K562 (cell line): ENCODE results near the gene HDAC7. TPM values are rescaled to one million over a fixed set of nuclear protein-coding genes. Genes with fewer than 3 reads are reported as not detected.

Experiments used
- ATAC-seq: fragments of 200-7000 bp; cut with Tn5 transposase; 3 replicates; pipeline ENCODE4 v1.9.1; 2020; ENCODE audit warnings: moderate library complexity
- BruUV-seq: library from RNA; stranded (reverse); fragments of 400-500 nt; replicated peaks from 2 replicates; lab custom pipeline; 2021; lab: Mats Ljungman, UMichigan
- CTCF ChIA-PET: fragments of 300-600 bp; formaldehyde crosslinking; extraction: SDS; loops from one replicate; lab custom pipeline; 2021; ENCODE audit warnings: low intra/inter-chr PET ratio; lab: Yijun Ruan, JAX
- POLR2A ChIA-PET: fragments of 300-600, 350-650 bp; sonication (Branson Sonifier 250); formaldehyde crosslinking; extraction: SDS; loops from one replicate; lab custom pipeline; 2021; ENCODE audit warnings: antibody characterized with exemption, inconsistent platforms; lab: Yijun Ruan, JAX
- DNase-seq, 4 experiments: peaks; one replicate each; pipeline versions ENCODE4 v3.0.0 to v3.0.0-alpha.2; 2011 to 2018; ENCODE audit warnings: low spot score in 3 of 4, mixed read lengths in 3 of 4; ENCODE audit errors: extremely low read depth in 1 of 4
- FAIRE-seq: peaks from 2 replicates; lab custom pipeline; 2011; peaks lifted over from hg19 to GRCh38; lab: Jason Lieb, UNC
- H2AFZ ChIP-seq: 2 replicates; pipeline ENCODE4 v1.6.0; 2011; ENCODE audit warnings: low read depth, low read length, control low read depth, inconsistent platforms
- H3K27ac ChIP-seq: fragments of 200-600 bp; 3 replicates; pipeline ENCODE4 v1.8.0; 2011; ENCODE audit warnings: low read depth, mild to moderate bottlenecking, control low read depth, inconsistent platforms, low read length, moderate library complexity, mixed read lengths; ENCODE audit errors: extremely low read depth
- H3K27me3 ChIP-seq, 2 experiments: fragments of 300-600 bp in 1 of 2; 2 replicates in 1 of 2; 3 replicates in 1 of 2; pipeline versions ENCODE4 v1.6.0 to v1.8.0; 2011; ENCODE audit warnings: inconsistent platforms in 2 of 2, low read length in 2 of 2, mild to moderate bottlenecking in 1 of 2, mixed read lengths in 1 of 2, moderate library complexity in 1 of 2; ENCODE audit not compliant: control insufficient read depth in 2 of 2, insufficient read depth in 2 of 2
- H3K36me3 ChIP-seq: fragments of 300-600 bp; 3 replicates; pipeline ENCODE4 v1.8.0; 2011; ENCODE audit warnings: mild to moderate bottlenecking, low read length, inconsistent platforms; ENCODE audit not compliant: control insufficient read depth, insufficient read depth
- H3K4me1 ChIP-seq, 2 experiments: fragments of 200-600 bp in 1 of 2; replicated peaks in 1 of 2; 2 replicates in 1 of 2; 3 replicates in 1 of 2; pipeline versions ENCODE4 v1.5.1 to v1.8.0; 2011; ENCODE audit warnings: inconsistent platforms in 2 of 2, low read length in 2 of 2, mild to moderate bottlenecking in 1 of 2, mixed read lengths in 1 of 2, moderate library complexity in 1 of 2; ENCODE audit not compliant: control insufficient read depth in 2 of 2, insufficient read depth in 2 of 2
- H3K4me2 ChIP-seq: 2 replicates; pipeline ENCODE4 v1.6.1; 2011; ENCODE audit warnings: low read length, control low read depth, inconsistent platforms, mixed read lengths; ENCODE audit not compliant: insufficient read depth
- H3K4me3 ChIP-seq: fragments of 200-600 bp; sonication (generic), shearing (Covaris generic); 2 replicates; pipeline ENCODE4 v1.5.1; 2016; ENCODE audit warnings: control low read depth, inconsistent platforms
- H3K79me2 ChIP-seq: fragments of 200-600 bp; 3 replicates; pipeline ENCODE4 v1.8.0; 2011; ENCODE audit warnings: low read length, inconsistent platforms; ENCODE audit not compliant: control insufficient read depth, insufficient read depth
- H3K9ac ChIP-seq, 2 experiments: 2 replicates each; pipeline versions ENCODE4 v1.6.0 to v1.6.1; 2011; ENCODE audit warnings: low read depth in 2 of 2, low read length in 2 of 2, control low read depth in 1 of 2, inconsistent platforms in 1 of 2, mild to moderate bottlenecking in 1 of 2, mixed read lengths in 1 of 2; ENCODE audit not compliant: insufficient read depth in 1 of 2
- H3K9me1 ChIP-seq: one replicate; pipeline ENCODE4 v1.6.0; 2011; ENCODE audit warnings: inconsistent platforms, mild to moderate bottlenecking, low read length, moderate library complexity; ENCODE audit not compliant: control insufficient read depth, insufficient read depth
- H3K9me3 ChIP-seq: replicated peaks from 2 replicates; pipeline ENCODE4 v1.5.1; 2011; ENCODE audit warnings: low read depth, low read length, inconsistent platforms; ENCODE audit not compliant: control insufficient read depth, insufficient read depth
- H4K20me1 ChIP-seq: replicated peaks from 2 replicates; pipeline ENCODE4 v1.6.1; 2011; ENCODE audit warnings: low read length, inconsistent platforms, mixed read lengths; ENCODE audit not compliant: control insufficient read depth, insufficient read depth
- PATZ1 ChIP-seq: fragments of 250-450 bp; sonication (Bioruptor Pico); IDR thresholded peaks from 2 replicates; pipeline ENCODE4 v1.5.0; 2020; ENCODE audit warnings: mild to moderate bottlenecking, borderline replicate concordance
- ZNF263 ChIP-seq: sonication (generic); formaldehyde crosslinking; IDR thresholded peaks from 2 replicates; pipeline ENCODE4 v1.8.0; 2022; ENCODE audit warnings: mild to moderate bottlenecking, missing genetic modification reagents, borderline replicate concordance
- WGBS: fragments of 100-300 bp; shearing (Covaris generic); methylation state at CpG from one replicate; pipeline ENCODE4 v1.1.6; 2016; ENCODE audit warnings: low coverage, mixed read lengths; ENCODE audit not compliant: insufficient coverage; ENCODE audit errors: missing lambda C conversion rate; 5-methylcytosine and 5-hydroxymethylcytosine counted together
- in situ Hi-C: fragments of 300-500 bp; cut with MboI; formaldehyde crosslinking; loops from 4 replicates; pipeline ENCODE4 v1.15.0; 2018; ENCODE audit warnings: inconsistent platforms, mixed read lengths
- intact Hi-C: fragments of 100-400 bp; cut with micrococcal nuclease; formaldehyde crosslinking; loops from 2 replicates; pipeline ENCODE4 v1.14.2; 2022
- polyA plus RNA-seq, 8 experiments: library from polyadenylated mRNA; depleted of rRNA in 4 of 8; stranded (reverse) in 5 of 8; unstranded in 3 of 8; fragments of >200 nt; fragmentation: Nextera tagmentation in 2 of 8; fragmentation: Illumina TruSeq in 1 of 8; extraction: Ambion mirVana in 2 of 8; extraction: Trizol in 1 of 8; gene quantifications; 2 replicates each; pipeline versions ENCODE4 v1.2.1 to v1.2.3, GENCODE V29; 2011 to 2014; ENCODE audit warnings: inconsistent platforms in 1 of 8, missing spikeins in 1 of 8
- total RNA-seq, 7 experiments: library from RNA; depleted of rRNA in 6 of 7; stranded (reverse); fragments of >200 nt in 6 of 7; fragmentation: Illumina TruSeq in 2 of 7; extraction: Trizol in 2 of 7; gene quantifications; 2 replicates each; pipeline versions ENCODE4 v1.2.1 to v1.2.3, GENCODE V29; 2011 to 2021; ENCODE audit warnings: low replicate concordance in 1 of 7

Gene HDAC7
- total and polyA plus RNA-seq, 9 of the 15 experiments (the other 6 are each of a cell fraction or from before 2014, with no cell fraction given) = 2.5 to 129 (median 31.1) TPM

- in situ Hi-C loops (no loop called here), intact Hi-C loops (no loop called here)
- H3K9ac ChIP-seq = peak overlapping the region in 1 of 2 experiments; percentile 12; a peak in 2 of 4 replicates
- ATAC-seq (no peak), FAIRE-seq (no peak), DNase-seq (no peak)
- no peaks in the 10 kb centered on the region for H3K9me3 ChIP-seq
- POLR2A ChIA-PET = interaction anchor here (0.7 to 0.9 kb wide), 2 partner anchors 10 to 92 kb away, joined by 3 to 4 read pairs; no protein-coding TSS in a partner anchor
- no peak overlapping the region for H3K27ac ChIP-seq
- H3K4me2 ChIP-seq = no peak overlapping the region
- BruUV-seq = no TSS peak
- no peak overlapping the region for H2AFZ ChIP-seq
- H3K4me1 ChIP-seq = peaks cover 6 to 40% of the 10 kb centered on the region in 2 experiments; a peak in 3 of 5 replicates
- CTCF ChIA-PET = no interaction called here
- H4K20me1 ChIP-seq = no peaks in the 10 kb centered on the region; the same call in 1 of the 2 replicates
- no peaks in the 10 kb centered on the region for H3K36me3 ChIP-seq
- 0 out of 2 replicates have a peak, but pooled peaks have one; percentile 48 for TF ChIP-seq ZNF263
- TF ChIP-seq PATZ1 = no peak
- WGBS = 19% methylated on average over 14 of the region's 14 CpGs
- H3K79me2 ChIP-seq = no peaks in the 10 kb centered on the region
- H3K9me1 ChIP-seq = no peaks in the 10 kb centered on the region
- no peak overlapping the region for H3K4me3 ChIP-seq
- H3K27me3 ChIP-seq = peaks cover 30 to 70% of the 10 kb centered on the region in 2 experiments
These were observed 71.9 kb downstream of the HDAC7 start for GRCh38 chr12:47747596-47748506.
